CD14-positive monocyte (primary cell): ENCODE measurements around the gene TRPM4. TPM values are rescaled to one million over a fixed set of nuclear protein-coding genes. Genes with fewer than 3 reads are reported as not detected.

ENCODE experiments used
- DNase-seq, 3 donors: peaks; one replicate each; pipeline ENCODE4 v3.0.0-alpha.2; 2011 to 2022
- H2AFZ ChIP-seq: 2 replicates; pipeline ENCODE4 v1.6.0; 2012; ENCODE audit warnings: mild to moderate bottlenecking, low read depth, low read length, inconsistent platforms; ENCODE audit not compliant: insufficient read depth, poor library complexity, severe bottlenecking
- H3K27ac ChIP-seq, 2 donors: 1 replicate in 1 of 2; 2 replicates in 1 of 2; pipeline ENCODE4 v1.5.1; 2012 to 2013; ENCODE audit warnings: low read length in 2 of 2, control low read depth in 1 of 2, inconsistent platforms in 1 of 2, low read depth in 1 of 2, mild to moderate bottlenecking in 1 of 2
- H3K27me3 ChIP-seq, 2 donors: one replicate each; pipeline versions ENCODE4 v1.6.0 to v1.6.1; 2011 to 2013; ENCODE audit warnings: low read length in 2 of 2; ENCODE audit not compliant: control insufficient read depth in 2 of 2, insufficient read depth in 2 of 2
- H3K36me3 ChIP-seq, 2 donors: replicated peaks in 1 of 2; 1 replicate in 1 of 2; 2 replicates in 1 of 2; pipeline versions ENCODE4 v1.5.1 to v1.6.1; 2012 to 2013; ENCODE audit warnings: low read length in 2 of 2, control low read depth in 1 of 2, inconsistent platforms in 1 of 2, mild to moderate bottlenecking in 1 of 2; ENCODE audit not compliant: insufficient read depth in 2 of 2, control insufficient read depth in 1 of 2
- H3K4me1 ChIP-seq, 2 donors: 1 replicate in 1 of 2; 2 replicates in 1 of 2; pipeline versions ENCODE4 v1.5.1 to v1.6.1; 2012 to 2013; ENCODE audit warnings: low read length in 2 of 2, control low read depth in 1 of 2, inconsistent platforms in 1 of 2, mild to moderate bottlenecking in 1 of 2, moderate library complexity in 1 of 2; ENCODE audit not compliant: insufficient read depth in 2 of 2, control insufficient read depth in 1 of 2
- H3K4me2 ChIP-seq: replicated peaks from 2 replicates; pipeline ENCODE3; 2012; ENCODE audit warnings: low read length, moderate library complexity, mild to moderate bottlenecking; ENCODE audit not compliant: poor library complexity, severe bottlenecking; ENCODE audit errors: extremely low read depth
- H3K4me3 ChIP-seq, 3 experiments: fragments of 200-600 bp in 1 of 3; sonication (generic) in 1 of 3; replicated peaks in 1 of 3; 1 replicate in 2 of 3; 2 replicates in 1 of 3; pipeline ENCODE4 v1.5.1; 2011 to 2013; ENCODE audit warnings: low read length in 3 of 3, mild to moderate bottlenecking in 3 of 3, control low read depth in 2 of 3, low read depth in 2 of 3, inconsistent platforms in 1 of 3, moderate library complexity in 1 of 3
- H3K79me2 ChIP-seq: 2 replicates; pipeline ENCODE4 v1.6.0; 2012; ENCODE audit warnings: mild to moderate bottlenecking, control low read depth, inconsistent platforms, low read length, moderate library complexity; ENCODE audit not compliant: insufficient read depth
- H3K9ac ChIP-seq: 2 replicates; pipeline ENCODE4 v1.6.0; 2017; ENCODE audit warnings: low read length, mild to moderate bottlenecking; ENCODE audit not compliant: insufficient read depth, poor library complexity, severe bottlenecking
- H3K9me3 ChIP-seq, 2 donors: replicated peaks in 1 of 2; 1 replicate in 1 of 2; 2 replicates in 1 of 2; pipeline versions ENCODE4 v1.5.1 to v1.6.1; 2012 to 2013; ENCODE audit warnings: low read length in 2 of 2, control low read depth in 1 of 2; ENCODE audit not compliant: control insufficient read depth in 1 of 2, insufficient read depth in 1 of 2
- H4K20me1 ChIP-seq: 2 replicates; pipeline ENCODE4 v1.6.0; 2012; ENCODE audit warnings: mild to moderate bottlenecking, low read length, control low read depth, moderate library complexity; ENCODE audit not compliant: insufficient read depth
- H3K27ac Mint-ChIP-seq, 7 donors: one replicate each; pipeline ENCODE4 v1.8.0; 2020; ENCODE audit warnings: mild to moderate bottlenecking in 7 of 7, mixed read lengths in 7 of 7, moderate library complexity in 6 of 7, inconsistent platforms in 2 of 7
- H3K27me3 Mint-ChIP-seq, 3 donors: one replicate each; pipeline ENCODE4 v1.8.0; 2021 to 2022; ENCODE audit warnings: low read depth in 3 of 3, mild to moderate bottlenecking in 3 of 3, mixed read lengths in 3 of 3, moderate library complexity in 3 of 3, inconsistent platforms in 1 of 3
- H3K36me3 Mint-ChIP-seq, 2 donors: one replicate each; pipeline ENCODE4 v1.8.0; 2020; ENCODE audit warnings: mixed read lengths in 2 of 2, inconsistent platforms in 1 of 2, mild to moderate bottlenecking in 1 of 2
- H3K4me1 Mint-ChIP-seq: one replicate; pipeline ENCODE4 v1.8.0; 2020; ENCODE audit warnings: mild to moderate bottlenecking, mixed read lengths
- H3K4me3 Mint-ChIP-seq, 2 donors: one replicate each; pipeline ENCODE4 v1.8.0; 2020; ENCODE audit warnings: mild to moderate bottlenecking in 2 of 2, mixed read lengths in 2 of 2, moderate library complexity in 1 of 2
- H3K9me3 Mint-ChIP-seq, 7 donors: one replicate each; pipeline ENCODE4 v1.8.0; 2020 to 2022; ENCODE audit warnings: mixed read lengths in 7 of 7, mild to moderate bottlenecking in 6 of 7, moderate library complexity in 6 of 7, inconsistent platforms in 2 of 7
- CTCF ChIP-seq: fragments of 200-600 bp; IDR thresholded peaks from one replicate; pipeline ENCODE4 v1.8.0; 2022; ENCODE audit warnings: antibody characterized with exemption, mild to moderate bottlenecking
- WGBS: methylation state at CpG from one replicate; pipeline ENCODE4 v1.1.5; 2013; ENCODE audit warnings: missing lambda C conversion rate; ENCODE audit not compliant: insufficient coverage; 5-methylcytosine and 5-hydroxymethylcytosine counted together
- intact Hi-C, 2 donors: fragments of 100-400 bp; cut with micrococcal nuclease; formaldehyde crosslinking; loops; one replicate each; pipeline versions ENCODE4 v1.15.0 to v1.15.1; 2023
- polyA plus RNA-seq, 3 donors: library from polyadenylated mRNA; depleted of rRNA in 1 of 3; unstranded in 2 of 3; stranded (reverse) in 1 of 3; fragments of 300-500 nt in 2 of 3; fragments of >200 nt in 1 of 3; fragmentation: Illumina TruSeq in 2 of 3; gene quantifications; 1 replicate in 2 of 3; 2 replicates in 1 of 3; pipeline ENCODE4 v1.2.3, GENCODE V29; 2012 to 2021

The TRPM4 gene
- polyA plus RNA-seq, 3 donors = 6.0 to 6.9 (median 6.6) TPM

- no peak overlapping the region for H3K4me3 Mint-ChIP-seq
- no peak overlapping the region for H3K27ac Mint-ChIP-seq
- H3K36me3 Mint-ChIP-seq = peaks cover 0 to 3% of the 10 kb centered on the region in 2 donors
- intact Hi-C loops = loop anchor here in 1 of 2 donors (5.0 kb wide), 1 partner anchor 117 kb away; no protein-coding TSS in a partner anchor
- H3K4me3 ChIP-seq = no peak overlapping the region
- H4K20me1 ChIP-seq = no peaks in the 10 kb centered on the region
- 96% methylated on average over 5 of the region's 9 CpGs for WGBS
- H3K27me3 Mint-ChIP-seq = peaks cover 2 to 12% (median 4%) of the 10 kb centered on the region in 3 donors
- H3K4me2 ChIP-seq = no peak overlapping the region
- H3K9me3 Mint-ChIP-seq = peaks cover 0 to 4% (median 3%) of the 10 kb centered on the region in 7 donors
- H3K27me3 ChIP-seq = no peaks in the 10 kb centered on the region
- DNase-seq = no peak
- H2AFZ ChIP-seq = no peak overlapping the region
- peaks cover 4 to 22% of the 10 kb centered on the region in 2 donors for H3K4me1 ChIP-seq
- no peak for TF ChIP-seq CTCF
- H3K9me3 ChIP-seq = no peaks in the 10 kb centered on the region
- H3K79me2 ChIP-seq = no peaks in the 10 kb centered on the region
- no peak overlapping the region for H3K27ac ChIP-seq
- no peaks in the 10 kb centered on the region for H3K36me3 ChIP-seq
- no peak overlapping the region for H3K9ac ChIP-seq
- peaks cover 12% of the 10 kb centered on the region for H3K4me1 Mint-ChIP-seq
Measured at GRCh38 chr19:49214701-49215100, 57.1 kb downstream of the TRPM4 start.

- no peak overlapping the region for H3K4me3 Mint-ChIP-seq
- Histone ChIP-seq H4K20me1 (no peaks in the 10 kb centered on the region), H3K27me3 (no peaks in the 10 kb centered on the region), H3K4me2 (no peak overlapping the region), H3K9me3 (no peaks in the 10 kb centered on the region), H3K27ac (no peak overlapping the region), H3K36me3 (no peaks in the 10 kb centered on the region), H3K4me3 (no peak overlapping the region), H2AFZ (no peak overlapping the region), H3K4me1 (peaks cover 0 to 10% of the 10 kb centered on the region in 2 donors), H3K79me2 (no peaks in the 10 kb centered on the region), H3K9ac (no peak overlapping the region)
- DNase-seq = no peak
- no peak overlapping the region for H3K27ac Mint-ChIP-seq
- peaks cover 2 to 12% (median 6%) of the 10 kb centered on the region in 3 donors for H3K27me3 Mint-ChIP-seq
- H3K36me3 Mint-ChIP-seq = peaks cover 0 to 3% of the 10 kb centered on the region in 2 donors
- H3K4me1 Mint-ChIP-seq = peaks cover 6% of the 10 kb centered on the region
- 66% methylated on average over 7 of the region's 10 CpGs for WGBS
- TF ChIP-seq CTCF = no peak
- intact Hi-C loops = loop anchor here in 1 of 2 donors (5.0 kb wide), 1 partner anchor 119 kb away; no protein-coding TSS in a partner anchor
- H3K9me3 Mint-ChIP-seq = peaks cover 0 to 4% (median 0%) of the 10 kb centered on the region in 7 donors
Measured at GRCh38 chr19:49216071-49216470, 58.5 kb downstream of the TRPM4 start.
